ENCODE measurements around the gene E2F3.

E2F3 gene

GRCh38 chr6:20486641-20487040 is 85.0 kb downstream of the E2F3 start:
- no peak for FAIRE-seq
- DNase-seq (ENCODE audit: insufficient read length, low spot score) = no peak
- no peak for TF ChIP-seq CTCF (IDR thresholded peaks at IDR 0.05; ENCODE audit: insufficient read depth, missing control alignments)

- no peak for FAIRE-seq
- TF ChIP-seq CTCF (IDR thresholded peaks at IDR 0.05; ENCODE audit: insufficient read depth, missing control alignments) = no peak
- DNase-seq (ENCODE audit: insufficient read length, low spot score) = no peak
These were observed 86.1 kb downstream of the E2F3 start for GRCh38 chr6:20487669-20488375.

- no peak for FAIRE-seq
- no peak for TF ChIP-seq CTCF (IDR thresholded peaks at IDR 0.05; ENCODE audit: insufficient read depth, missing control alignments)
These were observed 88.9 kb downstream of the E2F3 start for GRCh38 chr6:20490591-20490990.

GRCh38 chr6:20492099-20492498 is 90.4 kb downstream of the E2F3 start:
- no peak for TF ChIP-seq CTCF (IDR thresholded peaks at IDR 0.05; ENCODE audit: insufficient read depth, missing control alignments)
- FAIRE-seq (no peak), DNase-seq (ENCODE audit: insufficient read length, low spot score) (no peak)

More at GRCh38 chr6:20490591-20490990, 88.9 kb downstream of the E2F3 start:
- no peak for DNase-seq (ENCODE audit: insufficient read length, low spot score)

GRCh38 chr6:20497216-20498040 is 95.7 kb downstream of the E2F3 start:
- no peak for TF ChIP-seq CTCF (IDR thresholded peaks at IDR 0.05; ENCODE audit: insufficient read depth, missing control alignments)
- no peak for FAIRE-seq
- DNase-seq (ENCODE audit: insufficient read length, low spot score) = no peak

- TF ChIP-seq CTCF (IDR thresholded peaks at IDR 0.05; ENCODE audit: insufficient read depth, missing control alignments) = no peak
- FAIRE-seq (no peak), DNase-seq (ENCODE audit: insufficient read length, low spot score) (no peak)
These were observed 96.3 kb downstream of the E2F3 start for GRCh38 chr6:20498041-20498385.

GRCh38 chr6:20509212-20509611 is 107.5 kb downstream of the E2F3 start:
- FAIRE-seq = no peak
- no peak for DNase-seq (ENCODE audit: insufficient read length, low spot score)
- TF ChIP-seq CTCF (IDR thresholded peaks at IDR 0.05; ENCODE audit: insufficient read depth, missing control alignments) = no peak
